NCI-H2081 (cell line): ENCODE results near the gene DHX8.
A peak's percentile ranks its signal among the peaks of the same experiment; 100 is the strongest.
"Not testable (repeated sequence)": the region's sequence is repeated elsewhere in the genome, so short reads cannot be mapped to it uniquely, and the experiment has no call there.

Source experiments
- DNase-seq, 2 experiments: peaks; one replicate each; lab custom pipeline; 2025; lab: John Stamatoyannopoulos, UW

The DHX8 gene

DNA sequence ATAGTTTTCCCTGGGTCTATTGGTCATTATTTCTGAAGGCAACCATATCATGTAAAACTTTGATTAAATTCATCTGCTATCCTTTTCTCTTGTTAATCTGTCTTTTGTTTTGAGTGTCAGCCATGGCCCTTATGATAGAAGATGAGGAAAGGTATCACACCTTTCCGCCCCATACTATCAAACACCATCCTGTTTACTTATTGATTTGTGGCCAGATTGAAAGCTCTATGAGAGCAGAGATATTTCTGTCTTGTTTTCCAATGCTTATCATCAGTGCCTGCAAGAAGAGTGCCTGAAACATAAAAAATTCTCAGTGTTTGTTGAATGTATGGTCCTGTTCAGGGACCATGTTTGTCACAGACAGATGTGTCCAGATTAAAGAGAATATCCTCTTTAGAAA lies 22.6 kb upstream of the DHX8 start:
- DNase-seq: no peak

DNA sequence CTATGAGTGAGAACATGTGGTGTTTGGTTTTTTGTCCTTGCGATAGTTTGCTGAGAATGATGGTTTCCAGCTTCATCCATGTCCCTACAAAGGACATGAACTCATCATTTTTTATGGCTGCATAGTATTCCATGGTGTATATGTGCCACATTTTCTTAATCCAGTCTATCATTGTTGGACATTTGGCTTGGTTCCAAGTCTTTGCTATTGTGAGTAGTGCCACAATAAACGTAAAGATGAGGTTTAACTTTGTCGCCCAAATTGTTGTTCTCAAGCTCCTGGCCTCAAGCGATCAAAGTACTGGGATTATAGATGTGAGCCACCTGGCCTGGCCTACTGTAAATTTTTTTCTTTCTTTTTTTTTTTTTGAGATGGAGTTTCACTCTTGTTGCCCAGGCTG lies 21.2 kb upstream of the DHX8 start:
- DNase-seq: not testable (repeated sequence)

- DNase-seq: no peak
Measured at GRCh38 chr17:43463241-43463640, 20.5 kb upstream of the DHX8 start.

DNA sequence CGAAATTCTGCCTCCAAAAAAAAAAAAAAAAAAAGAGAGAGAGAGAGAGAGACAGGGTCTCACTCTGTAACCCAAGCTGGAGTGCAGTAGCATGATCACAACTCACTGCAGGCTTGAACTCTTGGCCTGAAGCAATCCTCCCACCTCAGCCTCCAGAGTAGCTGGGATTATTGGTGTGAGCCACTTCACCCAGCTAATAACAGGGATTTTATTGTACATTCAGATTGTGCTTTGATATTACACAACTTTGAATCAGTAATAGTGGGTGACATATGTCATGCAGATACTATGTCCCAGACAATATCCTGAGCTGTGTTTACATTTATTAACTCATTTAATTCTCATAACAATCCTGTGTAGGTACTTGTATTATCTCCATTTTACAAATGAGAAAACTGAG lies 19.7 kb upstream of the DHX8 start:
- DNase-seq: no peak

DNA sequence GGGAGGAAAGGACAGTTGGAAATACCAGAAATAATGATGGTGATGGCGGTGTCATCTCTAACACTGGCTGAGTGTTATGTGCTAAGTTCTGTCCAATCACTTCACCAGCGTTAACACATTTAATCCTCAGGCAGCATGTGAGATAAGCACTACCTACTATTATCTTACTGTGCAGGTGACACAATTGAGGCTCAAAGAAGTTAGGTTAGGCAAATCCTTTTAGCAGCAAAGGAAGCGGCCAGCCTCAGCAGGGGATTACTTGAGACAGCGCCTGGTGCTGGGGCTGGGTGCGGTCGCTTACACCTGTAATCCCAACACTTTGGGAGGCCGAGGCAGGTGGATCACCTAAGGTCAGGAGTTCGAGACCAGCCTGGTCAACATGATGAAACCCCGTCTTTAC lies 18.7 kb upstream of the DHX8 start:
- no peak for DNase-seq

GRCh38 chr17:43467981-43468581 lies 15.7 kb upstream of the DHX8 start:
- no peak for DNase-seq

GRCh38 chr17:43468691-43469139 lies 15.1 kb upstream of the DHX8 start:
- no peak for DNase-seq

DNA sequence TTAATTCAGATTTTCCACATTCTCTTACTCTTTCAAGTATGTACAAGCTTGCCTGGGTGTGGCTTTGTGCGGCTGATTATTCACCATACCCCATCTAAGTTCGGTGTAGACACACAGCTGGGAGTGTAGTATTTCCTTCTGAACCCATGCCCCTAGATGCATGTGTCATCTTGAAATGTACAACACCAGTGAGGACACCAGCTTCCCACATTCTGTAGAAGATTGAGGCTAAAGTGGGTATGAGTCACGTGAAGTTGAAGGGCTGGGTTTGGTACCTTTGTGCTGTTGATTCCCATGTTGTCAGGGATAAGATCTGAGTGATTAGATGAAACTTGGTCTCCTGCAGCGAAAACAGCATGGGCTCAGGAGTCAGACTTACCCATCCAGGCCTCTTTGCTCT lies 14.6 kb upstream of the DHX8 start:
- no peak for DNase-seq

GRCh38 chr17:43471585-43472160 lies 12.1 kb upstream of the DHX8 start:
- DNase-seq: no peak

DNA sequence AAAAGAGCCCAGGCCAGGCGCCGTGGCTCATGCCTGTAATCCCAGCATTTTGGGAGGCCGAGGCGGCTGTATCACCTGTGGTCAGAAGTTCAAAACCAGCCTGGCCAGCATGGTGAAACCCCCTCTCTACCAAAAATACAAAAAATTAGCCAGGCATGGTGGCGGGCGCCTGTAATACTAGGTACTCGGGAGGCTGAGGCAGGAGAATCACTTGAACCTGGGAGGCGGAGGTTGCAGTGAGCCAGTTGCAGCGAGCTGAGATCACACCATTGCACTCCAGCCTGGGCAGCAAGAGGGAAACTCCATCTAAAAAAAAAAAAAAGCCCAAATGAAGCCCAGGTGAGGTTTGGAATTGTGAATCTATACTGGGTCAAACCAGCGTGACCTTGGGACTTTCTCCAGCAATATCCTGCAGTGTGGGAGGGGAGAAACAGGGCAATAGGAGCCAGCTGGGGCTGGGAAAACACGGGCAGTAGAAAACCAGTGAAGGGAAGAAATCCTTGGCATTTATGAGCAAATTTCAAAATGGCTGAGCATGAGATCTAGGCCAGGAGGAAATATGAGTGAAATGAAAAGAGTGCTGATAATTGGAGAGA lies 8.2 kb upstream of the DHX8 start:
- DNase-seq: no peak

DNA sequence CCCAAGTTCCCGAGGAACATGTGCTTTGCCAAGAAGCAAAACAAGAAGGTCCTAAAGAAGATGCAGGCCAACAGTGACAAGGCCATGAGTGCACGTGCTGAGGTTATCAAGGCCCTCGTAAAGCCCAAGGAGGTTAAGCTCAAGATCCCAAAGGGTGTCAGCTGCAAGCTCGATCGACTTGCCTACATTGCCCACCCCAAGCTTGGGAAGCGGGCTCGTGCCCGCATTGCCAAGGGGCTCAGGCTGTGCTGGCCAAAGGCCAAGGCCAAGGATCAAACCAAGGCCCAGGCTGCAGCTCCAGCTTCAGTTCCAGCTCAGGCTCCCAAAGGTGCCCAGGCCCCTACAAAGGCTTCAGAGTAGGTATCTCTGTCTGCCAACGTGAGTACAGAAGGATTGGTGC lies 7.5 kb upstream of the DHX8 start:
- not testable (repeated sequence) for DNase-seq

DNA sequence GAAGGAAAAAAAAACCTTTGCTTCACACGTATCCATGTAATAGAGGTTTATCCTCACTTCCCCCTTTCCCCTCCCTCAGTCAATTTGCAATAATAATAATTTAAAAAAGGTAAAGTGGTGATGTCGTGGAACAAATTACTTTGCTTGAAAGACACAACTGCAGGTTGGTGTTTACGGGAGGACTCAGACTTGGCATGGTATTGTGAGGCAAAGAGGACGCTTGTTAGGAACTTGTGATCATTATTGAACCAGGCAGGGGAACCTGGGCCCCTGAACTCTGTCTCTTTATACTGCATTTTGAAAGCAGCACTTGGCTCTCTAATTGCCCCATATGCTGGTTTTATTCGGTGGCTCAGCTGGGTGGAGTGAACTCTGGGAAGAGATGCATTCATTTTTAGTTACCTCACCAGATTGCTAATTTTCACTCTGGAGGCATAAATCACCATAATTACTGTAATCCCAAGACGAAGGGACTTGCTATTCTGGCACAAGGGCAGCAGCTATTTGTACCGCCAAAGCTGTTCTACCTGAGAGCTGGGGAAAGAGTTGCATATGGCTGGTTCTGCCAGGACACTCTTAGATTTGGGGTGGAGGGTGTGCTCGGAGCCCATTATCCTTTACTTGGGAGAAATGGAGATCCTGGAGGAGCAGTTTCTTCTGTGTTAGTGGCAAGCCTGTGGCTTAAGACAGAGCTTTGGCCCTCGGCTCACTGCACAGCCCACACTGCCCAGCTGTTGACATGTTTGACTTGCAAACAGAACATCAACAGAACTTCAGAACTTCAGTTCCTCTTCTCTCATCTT lies 5.7 kb upstream of the DHX8 start:
- peak; percentile 89 to 93 for DNase-seq

DNA sequence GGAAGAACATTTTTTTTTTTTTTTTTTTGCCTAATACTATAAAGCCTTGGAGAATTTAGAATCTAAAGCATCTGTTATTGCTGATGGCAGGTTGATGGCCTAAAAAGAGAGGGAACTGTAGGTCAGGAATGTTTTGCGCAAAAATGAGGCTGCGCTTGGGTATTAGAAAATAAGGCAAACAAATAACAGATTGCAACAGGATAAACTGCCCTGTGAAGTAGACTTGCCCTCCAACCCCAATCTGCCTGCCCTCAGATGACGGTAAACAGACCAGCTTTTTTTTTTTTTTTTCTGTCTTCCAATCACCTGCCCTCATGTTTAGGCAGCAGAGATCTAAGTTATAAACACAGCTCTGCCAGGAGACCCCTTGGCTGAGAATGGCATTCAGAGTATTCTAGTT lies 3.8 kb upstream of the DHX8 start:
- no peak for DNase-seq

DNA sequence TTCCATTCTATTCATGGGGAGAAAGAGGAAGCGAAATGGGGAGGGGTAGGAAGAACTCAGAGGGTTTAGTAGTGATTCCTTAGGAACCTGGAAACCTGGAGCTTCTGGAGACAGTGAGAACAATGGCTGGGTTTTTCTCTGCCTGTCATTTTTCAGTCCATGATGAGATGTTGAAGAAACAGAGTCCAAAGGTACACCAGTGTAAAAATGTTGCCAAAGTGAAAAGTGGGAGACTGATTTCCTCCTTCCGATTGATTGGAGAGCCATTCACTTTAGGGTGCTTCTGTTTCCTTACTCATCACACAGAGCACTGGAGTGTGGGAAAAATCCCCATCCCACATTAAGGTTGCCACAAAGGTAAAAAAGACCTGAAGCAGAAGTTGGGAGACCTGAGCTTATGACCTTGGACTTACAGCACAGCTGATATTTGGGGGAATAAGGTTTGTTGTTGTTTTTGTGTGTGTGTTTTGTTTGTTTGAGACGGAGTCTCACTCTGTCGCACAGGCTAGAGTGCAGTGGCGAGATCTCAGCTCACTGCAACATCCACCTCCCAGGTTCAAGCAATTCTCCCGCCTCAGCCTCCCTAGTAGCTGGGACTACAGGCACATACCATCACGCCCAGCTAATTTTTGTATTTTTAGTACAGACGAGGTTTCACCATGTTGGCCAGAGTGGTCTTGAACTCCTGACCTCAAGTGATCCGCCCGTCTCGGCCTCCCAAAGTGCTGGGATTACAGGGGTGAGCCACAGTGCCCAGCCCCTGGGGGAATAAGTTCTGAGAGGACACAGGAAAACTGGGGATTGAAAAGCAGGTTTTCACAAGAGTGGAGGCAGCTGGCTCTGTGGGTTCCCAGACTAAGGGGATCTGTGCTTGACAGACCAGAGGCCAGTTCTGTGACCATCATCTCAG lies 1.4 kb upstream of the DHX8 start:
- no peak for DNase-seq

- no peak for DNase-seq
Measured at GRCh38 chr17:43490621-43491020, 6.8 kb downstream of the DHX8 start.

DNA sequence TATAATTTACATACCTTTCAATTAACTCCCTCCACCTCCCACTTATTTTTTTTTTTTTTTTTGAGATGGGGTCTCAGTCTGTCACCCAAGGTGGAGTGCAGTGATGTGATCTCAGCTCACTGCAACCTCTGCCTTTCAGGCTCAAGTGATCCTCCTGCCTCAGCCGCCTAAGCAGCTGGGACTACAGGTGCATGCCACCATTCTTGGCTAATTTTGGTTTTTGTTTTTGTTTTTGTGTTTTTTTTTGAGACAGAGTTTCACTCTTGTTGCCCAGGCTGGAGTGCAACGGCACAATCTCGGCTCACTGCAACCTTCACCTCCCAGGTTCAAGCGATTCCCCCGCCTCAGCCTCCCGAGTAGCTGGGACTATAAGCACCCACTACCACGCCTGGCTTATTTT lies 25.7 kb downstream of the DHX8 start:
- not testable (repeated sequence) for DNase-seq

DNA sequence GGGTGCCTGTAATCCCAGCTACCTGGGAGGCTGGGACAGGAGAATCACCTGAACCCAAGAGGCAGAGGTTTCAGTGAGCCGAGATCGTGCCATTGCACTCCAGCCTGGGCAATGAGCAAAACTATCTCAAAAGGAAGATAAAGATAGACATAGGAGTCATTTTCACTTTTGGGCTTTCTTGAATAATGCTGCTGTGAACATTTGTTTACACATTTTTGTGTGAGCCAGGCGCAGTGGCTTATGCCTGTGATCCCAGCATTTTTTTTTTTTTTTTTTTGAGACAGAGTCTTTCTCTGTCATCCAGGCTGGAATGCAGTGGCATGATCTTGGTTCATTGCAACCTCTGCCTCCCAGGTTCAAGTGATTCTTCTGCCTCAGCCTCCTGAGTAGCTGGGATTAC lies 27.4 kb downstream of the DHX8 start:
- not testable (repeated sequence) for DNase-seq

GRCh38 chr17:43515656-43516055 lies 31.9 kb downstream of the DHX8 start:
- no peak for DNase-seq

GRCh38 chr17:43517161-43517560 lies 33.4 kb downstream of the DHX8 start:
- DNase-seq: no peak

- DNase-seq: no peak
Measured at GRCh38 chr17:43517615-43518386, 34.0 kb downstream of the DHX8 start.

DNA sequence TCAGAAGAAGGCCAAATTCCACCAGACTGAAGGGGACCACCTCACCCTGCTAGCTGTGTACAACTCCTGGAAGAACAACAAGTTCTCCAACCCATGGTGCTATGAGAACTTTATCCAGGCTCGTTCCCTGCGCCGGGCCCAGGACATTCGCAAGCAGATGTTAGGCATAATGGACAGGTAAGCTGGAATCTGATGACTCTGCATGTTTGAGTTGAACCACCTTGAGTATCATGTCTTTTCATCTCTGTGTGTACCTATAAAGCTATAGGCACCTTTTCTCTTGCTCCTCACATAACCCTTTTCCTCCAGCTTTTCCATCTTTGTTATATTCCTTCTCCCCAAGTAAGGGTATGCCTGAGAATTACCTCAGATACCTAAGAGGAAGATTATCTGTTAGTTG lies 37.6 kb downstream of the DHX8 start:
- DNase-seq: no peak
